Right atrium auricular region (tissue), 2 donors: ENCODE data around the gene EBF3. TPM values are rescaled to one million over a fixed set of nuclear protein-coding genes. Genes with fewer than 3 reads are reported as not detected.

Experiments used
- DNase-seq: peaks from one replicate; pipeline ENCODE4 v3.0.0-alpha.2; 2019; ENCODE audit warnings: low spot score
- H3K27ac ChIP-seq, 2 donors: fragments of 200-600 bp; sonication (generic); 1 replicate in 1 of 2; 2 replicates in 1 of 2; pipeline ENCODE4 v1.5.1; 2016 to 2019
- H3K27me3 ChIP-seq, 2 donors: fragments of 200-600 bp; sonication (generic); one replicate each; pipeline versions ENCODE4 v1.5.1 to v1.6.0; 2017 to 2019
- H3K36me3 ChIP-seq: fragments of 200-600 bp; sonication (generic); one replicate; pipeline ENCODE4 v1.5.1; 2016
- H3K4me1 ChIP-seq, 2 donors: fragments of 200-600 bp; sonication (generic); one replicate each; pipeline versions ENCODE4 v1.5.1 to v1.6.0; 2017 to 2019
- H3K4me3 ChIP-seq, 2 donors: fragments of 200-600 bp; sonication (generic); 1 replicate in 1 of 2; 2 replicates in 1 of 2; pipeline ENCODE4 v1.5.1; 2017 to 2019; ENCODE audit warnings: mild to moderate bottlenecking in 1 of 2, moderate library complexity in 1 of 2
- H3K9me3 ChIP-seq, 2 donors: fragments of 200-600 bp; sonication (generic); one replicate each; pipeline ENCODE4 v1.5.1; 2019
- total RNA-seq, 2 donors: library from RNA; depleted of rRNA; stranded (reverse); fragments of >200 nt; gene quantifications; one replicate each; pipeline ENCODE4 v1.1.0, GENCODE V29; 2016
- TF ChIP-seq, protein P1 (sequence below), 2 donors: fragments of 200-600 bp; sonication (generic); IDR thresholded peaks; one replicate each; pipeline ENCODE4 v1.5.1; 2019; ENCODE audit warnings: antibody characterized with exemption in 2 of 2

The EBF3 gene
- total RNA-seq, 2 donors from 2014 or later, result 5.8 to 6.9 TPM

DNA sequence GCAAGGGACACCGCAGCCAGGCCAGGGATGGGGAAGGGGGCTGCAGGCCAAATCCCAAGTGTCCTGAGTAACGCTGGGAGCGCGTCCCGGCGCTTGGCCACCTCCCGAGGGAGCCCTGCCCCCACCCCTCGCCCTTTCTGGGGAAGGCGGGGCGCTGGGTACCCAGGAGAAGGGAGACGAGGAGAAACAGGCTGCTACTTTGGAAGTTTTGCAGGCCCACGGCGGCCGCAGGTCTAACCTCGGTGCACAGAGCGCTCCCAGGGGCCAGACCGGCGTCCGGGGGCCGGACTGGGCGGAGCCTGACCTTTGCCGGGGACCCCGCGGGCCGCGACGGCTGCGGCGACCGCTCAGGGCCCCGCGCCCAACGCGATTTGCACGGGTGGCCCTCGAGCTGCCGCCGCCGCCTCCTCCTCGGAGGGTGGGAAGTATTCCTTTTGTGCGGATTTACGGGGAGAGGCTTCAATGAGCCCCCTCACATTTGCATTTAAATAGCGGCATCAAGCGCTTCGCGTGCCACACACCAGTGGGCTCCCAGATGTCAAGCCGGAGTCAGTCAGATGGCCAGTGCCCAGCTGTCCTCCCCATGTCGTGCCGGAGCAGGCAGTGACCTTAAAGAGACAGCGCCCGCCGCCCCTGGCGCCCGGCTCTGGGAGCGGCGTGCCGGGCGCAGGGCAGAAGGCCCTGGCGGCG lies 3.0 kb upstream of the EBF3 start:
- no peak for DNase-seq
- Histone ChIP-seq H3K27ac (no peak overlapping the region), H3K9me3 (no peaks in the 10 kb centered on the region), H3K4me1 (peaks cover 0 to 47% of the 10 kb centered on the region in 2 donors), H3K27me3 (peaks cover 24 to 43% of the 10 kb centered on the region in 2 donors), H3K4me3 (no peak overlapping the region), H3K36me3 (no peaks in the 10 kb centered on the region)
- TF ChIP-seq, protein P1, sequence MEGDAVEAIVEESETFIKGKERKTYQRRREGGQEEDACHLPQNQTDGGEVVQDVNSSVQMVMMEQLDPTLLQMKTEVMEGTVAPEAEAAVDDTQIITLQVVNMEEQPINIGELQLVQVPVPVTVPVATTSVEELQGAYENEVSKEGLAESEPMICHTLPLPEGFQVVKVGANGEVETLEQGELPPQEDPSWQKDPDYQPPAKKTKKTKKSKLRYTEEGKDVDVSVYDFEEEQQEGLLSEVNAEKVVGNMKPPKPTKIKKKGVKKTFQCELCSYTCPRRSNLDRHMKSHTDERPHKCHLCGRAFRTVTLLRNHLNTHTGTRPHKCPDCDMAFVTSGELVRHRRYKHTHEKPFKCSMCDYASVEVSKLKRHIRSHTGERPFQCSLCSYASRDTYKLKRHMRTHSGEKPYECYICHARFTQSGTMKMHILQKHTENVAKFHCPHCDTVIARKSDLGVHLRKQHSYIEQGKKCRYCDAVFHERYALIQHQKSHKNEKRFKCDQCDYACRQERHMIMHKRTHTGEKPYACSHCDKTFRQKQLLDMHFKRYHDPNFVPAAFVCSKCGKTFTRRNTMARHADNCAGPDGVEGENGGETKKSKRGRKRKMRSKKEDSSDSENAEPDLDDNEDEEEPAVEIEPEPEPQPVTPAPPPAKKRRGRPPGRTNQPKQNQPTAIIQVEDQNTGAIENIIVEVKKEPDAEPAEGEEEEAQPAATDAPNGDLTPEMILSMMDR (IDR thresholded peaks at IDR 0.05), result no peak

DNA sequence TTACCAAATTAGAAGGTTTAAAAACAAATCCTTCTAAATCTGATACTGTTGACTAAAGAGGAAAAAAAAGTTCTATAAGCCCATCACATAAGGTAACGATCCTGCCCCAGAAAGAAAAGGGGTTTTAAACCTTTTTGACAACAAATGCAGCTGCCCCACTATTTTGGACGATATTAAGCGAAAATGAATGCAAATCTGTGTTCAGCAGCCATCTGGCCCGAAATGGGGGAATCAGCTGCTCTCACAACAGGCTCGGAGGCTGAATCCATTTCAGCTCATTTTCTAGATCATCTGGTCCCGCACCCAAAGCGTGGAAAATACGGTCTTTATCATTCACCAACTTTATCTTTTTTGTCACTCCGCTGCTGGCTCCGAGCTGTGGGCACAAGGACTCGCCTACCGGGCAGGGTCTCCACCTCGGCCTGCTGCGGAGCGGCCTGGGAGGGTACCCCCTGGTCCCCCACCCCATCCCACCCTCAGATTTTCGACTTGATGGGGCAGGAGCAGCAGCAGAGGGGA lies 2.4 kb upstream of the EBF3 start:
- Histone ChIP-seq H3K9me3 (no peaks in the 10 kb centered on the region), H3K4me1 (peaks cover 0 to 42% of the 10 kb centered on the region in 2 donors), H3K27me3 (peaks cover 24 to 44% of the 10 kb centered on the region in 2 donors), H3K36me3 (no peaks in the 10 kb centered on the region), H3K4me3 (no peak overlapping the region), H3K27ac (no peak overlapping the region)
- TF ChIP-seq, protein P1 (IDR thresholded peaks at IDR 0.05), result no peak
- peak; percentile 16 for DNase-seq

DNA sequence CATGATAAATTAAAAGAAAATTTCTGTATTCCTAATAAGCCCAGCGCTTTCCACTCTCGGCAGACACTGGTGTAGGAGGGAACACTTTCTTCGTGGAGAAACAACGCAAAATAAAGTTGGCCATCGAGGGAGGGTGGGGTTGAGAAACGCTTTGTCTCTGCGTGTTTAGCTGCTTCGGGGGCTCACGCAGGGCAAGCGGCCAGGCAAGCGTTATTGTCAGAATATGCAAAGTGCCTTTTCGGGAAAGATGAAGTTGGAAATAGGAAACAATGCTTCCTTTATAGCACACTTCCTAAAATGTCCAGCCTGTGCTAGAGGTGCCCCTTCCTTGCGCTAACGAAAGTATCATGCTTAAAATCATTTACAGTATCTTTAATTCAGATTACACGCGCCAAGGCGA lies 1.9 kb upstream of the EBF3 start:
- TF ChIP-seq, protein P1 (IDR thresholded peaks at IDR 0.05), result no peak
- H3K27ac ChIP-seq, result no peak overlapping the region
- H3K9me3 ChIP-seq, result no peaks in the 10 kb centered on the region
- no peak for DNase-seq
- H3K27me3 ChIP-seq, result peaks cover 24 to 43% of the 10 kb centered on the region in 2 donors
- H3K4me1 ChIP-seq, result peaks cover 0 to 38% of the 10 kb centered on the region in 2 donors
- no peaks in the 10 kb centered on the region for H3K36me3 ChIP-seq
- H3K4me3 ChIP-seq, result no peak overlapping the region

DNA sequence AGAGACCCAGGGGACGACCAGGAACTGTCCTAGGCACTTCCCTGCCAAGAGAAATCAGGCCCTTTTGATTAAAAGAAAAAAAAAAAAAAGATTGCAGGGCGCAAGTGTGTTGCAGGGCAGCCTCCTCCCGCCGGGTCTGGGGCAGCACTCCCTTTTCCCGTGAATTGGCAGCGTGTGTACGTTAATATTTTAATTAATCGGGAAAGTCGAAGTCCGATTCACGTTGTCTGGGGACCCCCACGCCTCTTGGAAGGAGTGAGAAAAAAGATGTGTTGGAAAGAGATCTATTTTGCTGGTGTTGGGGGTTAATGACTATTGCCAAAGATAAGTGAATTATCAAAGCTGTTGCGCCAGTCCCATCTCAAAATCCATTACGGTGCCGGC lies 1.3 kb upstream of the EBF3 start:
- H3K4me1 ChIP-seq, result peaks cover 0 to 32% of the 10 kb centered on the region in 2 donors
- no peaks in the 10 kb centered on the region for H3K36me3 ChIP-seq
- H3K4me3 ChIP-seq, result peak overlapping the region; percentile 26 to 52
- TF ChIP-seq, protein P1 (IDR thresholded peaks at IDR 0.05), result no peak
- DNase-seq, result peak; percentile 40
- H3K9me3 ChIP-seq, result no peaks in the 10 kb centered on the region
- H3K27me3 ChIP-seq, result peaks cover 27 to 37% of the 10 kb centered on the region in 2 donors
- H3K27ac ChIP-seq, result peak overlapping the region; percentile 13 to 43

DNA sequence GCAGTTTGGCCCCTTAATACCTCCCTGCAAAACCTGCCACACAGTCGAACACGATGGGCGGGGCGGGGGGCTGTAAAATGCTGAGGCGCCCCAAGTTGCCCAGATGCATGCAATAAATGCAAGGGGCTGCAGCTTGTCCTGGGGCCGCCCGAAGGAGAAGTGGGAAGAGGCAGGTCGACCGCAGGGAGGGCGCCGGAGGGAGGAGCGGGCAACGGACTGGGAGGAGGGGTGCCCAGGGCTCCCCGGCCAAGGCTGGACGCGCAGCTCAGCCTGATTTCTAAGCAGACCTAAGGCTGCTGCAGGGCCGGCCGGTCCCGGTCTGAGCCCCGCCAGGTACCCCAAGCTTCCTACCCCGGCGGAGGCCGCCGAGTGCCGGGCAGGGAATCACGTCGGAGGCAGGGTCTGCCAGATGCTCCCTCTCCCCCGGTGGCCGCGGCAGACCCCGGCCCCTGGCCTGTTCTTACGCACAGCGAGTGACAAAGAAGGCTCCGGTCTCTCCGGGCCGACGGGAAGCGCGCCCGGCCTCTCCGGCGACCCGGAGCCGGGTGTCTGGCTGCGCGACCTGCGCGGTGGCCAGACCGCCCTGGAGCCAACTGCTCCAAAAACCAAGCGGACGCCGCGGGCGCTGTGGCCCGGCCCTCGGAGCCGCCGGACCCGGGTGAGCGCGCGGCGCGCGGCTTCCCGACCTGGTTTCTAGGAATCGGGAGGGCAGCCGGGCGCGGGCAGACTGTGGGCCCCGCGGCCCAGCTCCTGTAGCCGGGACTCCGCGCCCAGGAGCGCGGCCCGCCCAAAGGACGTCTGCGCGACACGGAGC lies 744 bp upstream of the EBF3 start:
- Histone ChIP-seq H3K4me3 (peak overlapping the region; percentile 26 to 52), H3K4me1 (peaks cover 0 to 26% of the 10 kb centered on the region in 2 donors)

More for the DNA sequence above, 744 bp upstream of the EBF3 start:
- H3K27me3 ChIP-seq, result peaks cover 27 to 38% of the 10 kb centered on the region in 2 donors
- peak; percentile 61 for DNase-seq
- TF ChIP-seq, protein P1 (IDR thresholded peaks at IDR 0.05), result no peak
- peak overlapping the region; percentile 13 to 43 for H3K27ac ChIP-seq
- no peaks in the 10 kb centered on the region for H3K9me3 ChIP-seq
- H3K36me3 ChIP-seq, result no peaks in the 10 kb centered on the region
